HUDEP-2 (cell line): ENCODE results near the gene TXNDC11.

ENCODE experiments used
- DNase-seq, 76 experiments: peaks; one replicate each; lab custom pipeline; 2025; ENCODE audit not compliant: unreplicated experiment in 76 of 76; lab: John Stamatoyannopoulos, UW

TXNDC11 gene

GRCh38 chr16:11677451-11677951, 65.2 kb downstream of the TXNDC11 start:
- DNase-seq: no peak

- DNase-seq: no peak
Observed at GRCh38 chr16:11676799-11677198, 65.9 kb downstream of the TXNDC11 start.

- no peak for DNase-seq
Observed at GRCh38 chr16:11675561-11676511, 66.8 kb downstream of the TXNDC11 start.

- no peak for DNase-seq
Observed at GRCh38 chr16:11674818-11675560, 67.7 kb downstream of the TXNDC11 start.

GRCh38 chr16:11674001-11674817, 68.4 kb downstream of the TXNDC11 start:
- DNase-seq: peak in 1 of 76 experiments; percentile 18

- no peak for DNase-seq
Observed at GRCh38 chr16:11673091-11674000, 69.3 kb downstream of the TXNDC11 start.

GRCh38 chr16:11672206-11673090, 70.2 kb downstream of the TXNDC11 start:
- DNase-seq: no peak

- DNase-seq: no peak
Observed at GRCh38 chr16:11671676-11672075, 71.0 kb downstream of the TXNDC11 start.

- no peak for DNase-seq
Observed at GRCh38 chr16:11671271-11671670, 71.4 kb downstream of the TXNDC11 start.

- DNase-seq: no peak
Observed at GRCh38 chr16:11670171-11671131, 72.2 kb downstream of the TXNDC11 start.

- no peak for DNase-seq
Observed at GRCh38 chr16:11669380-11670146, 73.1 kb downstream of the TXNDC11 start.

GRCh38 chr16:11668623-11669379, 73.9 kb downstream of the TXNDC11 start:
- peak in 1 of 76 experiments; percentile 15 for DNase-seq

- peak in 71 of 76 experiments; percentile 1 to 82 (median 65) for DNase-seq
Observed at GRCh38 chr16:11667824-11668622, 74.6 kb downstream of the TXNDC11 start, which contains the start of gene SNN. SNN (plus strand) TSS chr16:11668455; CDS start chr16:11676060, 7,605 bp downstream.

GRCh38 chr16:11667221-11667823, 75.3 kb downstream of the TXNDC11 start:
- DNase-seq: no peak
